GM12865 (cell line): Measurements from ENCODE around the gene HOXD1.

ENCODE experiments used
- DNase-seq: peaks from one replicate; pipeline ENCODE4 v3.0.0; 2010; ENCODE audit warnings: low read depth
- H3K4me3 ChIP-seq: 2 replicates; pipeline ENCODE4 v1.5.1; 2011; ENCODE audit warnings: mild to moderate bottlenecking, low read depth, low read length, control low read depth
- TF ChIP-seq, protein P1 (sequence below): IDR thresholded peaks from 2 replicates; pipeline ENCODE4 v1.5.1; 2011; ENCODE audit warnings: low read length, control low read depth, low read depth, inconsistent platforms; ENCODE audit not compliant: insufficient read depth; ENCODE audit errors: missing control alignments

Gene HOXD1

DNA sequence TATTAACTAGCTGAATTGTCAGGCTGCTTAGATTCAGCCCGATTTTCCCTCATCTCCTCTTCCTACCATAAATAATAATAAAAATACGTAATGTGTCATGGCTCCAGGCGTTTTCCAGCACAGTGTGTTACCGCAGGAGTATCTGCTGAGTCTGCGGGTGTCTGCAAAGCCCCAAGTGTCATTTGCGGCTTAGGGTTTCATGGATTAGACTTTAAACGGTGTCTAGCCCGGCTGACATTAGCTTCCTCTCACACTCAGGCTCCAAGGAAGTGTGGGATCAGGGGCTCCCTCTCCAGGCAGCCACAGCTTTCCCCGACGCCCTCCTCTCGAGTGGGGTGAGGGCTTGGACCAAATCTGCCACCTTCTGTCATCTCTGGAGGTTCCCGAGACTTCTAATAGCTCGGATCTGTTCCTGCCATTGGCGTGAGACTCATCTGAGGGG, 14.1 kb upstream of the HOXD1 start:
- no peak overlapping the region for H3K4me3 ChIP-seq
- TF ChIP-seq, protein P1, sequence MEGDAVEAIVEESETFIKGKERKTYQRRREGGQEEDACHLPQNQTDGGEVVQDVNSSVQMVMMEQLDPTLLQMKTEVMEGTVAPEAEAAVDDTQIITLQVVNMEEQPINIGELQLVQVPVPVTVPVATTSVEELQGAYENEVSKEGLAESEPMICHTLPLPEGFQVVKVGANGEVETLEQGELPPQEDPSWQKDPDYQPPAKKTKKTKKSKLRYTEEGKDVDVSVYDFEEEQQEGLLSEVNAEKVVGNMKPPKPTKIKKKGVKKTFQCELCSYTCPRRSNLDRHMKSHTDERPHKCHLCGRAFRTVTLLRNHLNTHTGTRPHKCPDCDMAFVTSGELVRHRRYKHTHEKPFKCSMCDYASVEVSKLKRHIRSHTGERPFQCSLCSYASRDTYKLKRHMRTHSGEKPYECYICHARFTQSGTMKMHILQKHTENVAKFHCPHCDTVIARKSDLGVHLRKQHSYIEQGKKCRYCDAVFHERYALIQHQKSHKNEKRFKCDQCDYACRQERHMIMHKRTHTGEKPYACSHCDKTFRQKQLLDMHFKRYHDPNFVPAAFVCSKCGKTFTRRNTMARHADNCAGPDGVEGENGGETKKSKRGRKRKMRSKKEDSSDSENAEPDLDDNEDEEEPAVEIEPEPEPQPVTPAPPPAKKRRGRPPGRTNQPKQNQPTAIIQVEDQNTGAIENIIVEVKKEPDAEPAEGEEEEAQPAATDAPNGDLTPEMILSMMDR: no peak
- no peak for DNase-seq

DNA sequence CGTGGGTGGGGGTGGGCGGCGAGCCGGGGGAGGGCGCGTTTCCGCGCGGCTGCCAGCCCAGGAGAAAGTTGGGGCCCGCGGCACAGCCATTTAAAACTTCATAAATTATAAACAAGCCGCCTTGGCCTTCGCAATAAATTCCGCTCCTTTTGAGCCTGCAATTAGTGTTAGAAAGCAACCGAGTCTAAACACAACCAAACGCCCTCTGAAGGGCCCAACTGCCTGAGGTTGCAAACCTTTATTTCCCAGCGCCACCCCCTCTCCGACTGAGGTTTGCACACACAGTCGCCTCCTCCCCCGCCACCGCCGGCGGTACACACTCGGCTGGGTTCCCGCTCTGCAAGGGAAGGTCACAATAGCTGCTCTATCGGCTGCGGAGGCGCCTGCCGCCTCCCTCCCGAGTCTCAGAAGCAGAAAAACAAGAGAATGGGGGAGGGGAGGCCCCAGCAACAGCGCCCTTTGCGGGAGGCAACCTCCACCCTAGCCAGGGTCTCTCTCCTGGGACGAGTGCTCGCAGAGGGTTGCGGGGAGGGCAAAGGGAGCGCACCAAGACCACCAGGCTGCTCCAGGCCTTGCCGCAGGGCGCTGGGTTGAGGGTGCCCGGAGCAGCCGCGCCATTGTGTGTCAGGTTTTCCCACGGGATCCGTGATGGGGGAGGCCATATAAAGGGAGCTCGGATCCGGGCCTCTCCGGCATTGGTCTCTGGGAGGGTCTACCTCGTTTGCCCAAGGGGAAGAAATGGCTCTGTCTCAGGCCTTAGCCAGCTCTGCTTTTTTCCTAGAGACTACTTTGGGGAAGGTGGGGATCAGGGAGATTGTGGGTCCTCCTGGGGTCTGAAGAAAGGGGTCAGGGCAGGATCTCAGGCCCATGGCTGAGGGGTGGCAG, 13.4 kb upstream of the HOXD1 start:
- no peak overlapping the region for H3K4me3 ChIP-seq
- TF ChIP-seq, protein P1: no peak
- peak; percentile 9 for DNase-seq

DNA sequence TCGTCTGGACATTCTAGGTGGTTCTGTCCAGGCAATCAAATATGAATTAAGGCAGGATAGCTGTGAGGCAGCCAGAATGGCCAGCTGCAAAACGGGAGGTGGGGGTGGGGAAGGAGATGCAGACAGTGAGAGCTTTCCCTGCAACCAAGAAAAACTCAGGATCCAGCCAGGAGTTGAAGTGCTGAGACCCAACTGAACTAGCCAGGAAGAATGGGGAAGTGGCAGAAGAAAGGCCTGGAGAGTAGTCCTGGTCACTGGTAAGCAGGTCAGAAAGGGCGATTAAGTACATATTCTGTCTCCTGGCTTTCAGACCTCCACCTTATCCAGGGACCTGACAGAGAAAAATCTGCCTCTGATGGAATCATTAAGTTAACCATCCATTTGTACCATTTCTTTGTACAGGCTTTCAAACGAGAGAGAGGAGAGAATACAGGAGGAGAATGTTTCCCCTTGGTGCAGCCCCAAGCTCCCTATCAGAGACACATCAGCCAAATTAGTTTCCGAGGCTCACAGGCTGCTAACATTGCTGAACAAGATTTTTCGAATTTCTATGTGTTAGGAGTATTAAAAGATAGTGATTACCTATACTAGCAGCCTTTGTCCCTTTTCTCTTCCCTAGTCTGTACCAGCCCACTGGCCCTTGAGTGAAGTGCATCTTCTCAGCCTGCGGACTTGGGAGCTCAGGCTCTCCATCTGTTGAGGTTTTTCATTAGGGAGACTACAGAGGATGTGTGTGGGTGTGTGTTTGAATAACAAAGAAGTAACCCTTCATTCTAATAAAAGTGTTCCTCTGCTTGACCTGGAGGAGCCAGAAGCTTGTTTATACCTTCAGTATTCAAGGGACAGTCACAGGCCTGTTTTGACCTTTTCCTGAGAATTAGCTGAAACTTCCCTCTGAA, 12.5 kb upstream of the HOXD1 start:
- no peak overlapping the region for H3K4me3 ChIP-seq
- no peak for DNase-seq
- TF ChIP-seq, protein P1: no peak

DNA sequence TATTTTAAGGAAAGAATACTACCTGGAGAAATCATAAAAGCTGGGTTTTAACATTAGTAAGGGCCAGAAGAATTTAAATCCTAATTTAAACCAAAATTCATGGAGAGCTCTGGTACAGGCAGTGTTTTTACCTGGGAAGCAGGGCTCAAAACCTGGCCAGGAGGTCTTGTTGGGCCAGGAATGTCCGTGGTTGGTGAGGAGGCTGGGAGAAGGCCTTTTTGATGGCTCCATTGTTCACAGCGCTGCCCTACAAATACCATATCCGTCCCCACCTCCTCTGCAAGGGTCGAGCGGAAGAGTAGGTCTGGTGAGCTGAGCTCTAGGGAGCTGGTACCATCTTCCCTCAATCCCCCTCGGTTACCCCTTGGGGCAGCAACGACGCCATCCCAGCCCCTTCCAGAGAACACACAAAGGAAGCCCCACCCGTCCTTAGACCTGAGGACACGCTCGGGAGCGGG, 10.9 kb upstream of the HOXD1 start:
- peak overlapping the region; percentile 52 for H3K4me3 ChIP-seq
- DNase-seq: no peak

DNA sequence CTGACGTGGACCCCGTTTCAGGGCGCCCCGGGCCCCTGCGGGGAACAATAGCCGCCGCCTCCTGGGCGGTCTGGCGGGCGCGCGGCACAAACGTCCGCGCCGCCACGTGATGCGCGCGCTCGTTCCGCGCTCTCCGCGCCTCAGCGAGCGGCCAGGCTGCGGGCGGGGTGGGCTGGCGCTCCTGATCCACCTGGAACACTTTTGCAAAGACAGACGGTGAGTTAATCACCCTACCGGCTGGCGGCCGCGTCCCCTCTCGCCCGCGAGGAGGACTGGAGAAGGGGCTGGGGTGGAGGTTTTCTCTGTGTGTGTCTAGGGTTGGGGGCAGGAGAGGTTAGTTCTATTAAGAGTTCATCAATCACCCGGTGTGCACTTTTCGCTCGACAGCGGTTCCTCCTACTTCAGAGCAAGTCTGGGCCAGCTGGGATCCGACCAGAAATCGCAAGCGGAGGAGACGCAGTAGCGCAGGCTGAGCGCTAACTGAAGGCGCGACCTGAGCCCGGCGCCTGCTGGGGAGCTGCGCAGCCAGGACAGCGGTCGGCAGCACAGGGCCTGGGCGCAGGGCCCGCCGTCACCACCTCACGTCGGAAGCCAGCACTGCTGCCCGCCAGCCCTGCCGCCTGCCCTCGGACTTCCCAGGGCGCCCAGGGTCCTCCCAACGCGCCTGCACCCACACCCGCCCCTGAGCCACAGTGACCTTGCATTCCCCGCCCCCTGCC, 10.3 kb upstream of the HOXD1 start:
- peak overlapping the region; percentile 52 for H3K4me3 ChIP-seq
- TF ChIP-seq, protein P1: no peak
- DNase-seq: peak; percentile 22

More for the DNA sequence above, 10.9 kb upstream of the HOXD1 start:
- TF ChIP-seq, protein P1: no peak

DNA sequence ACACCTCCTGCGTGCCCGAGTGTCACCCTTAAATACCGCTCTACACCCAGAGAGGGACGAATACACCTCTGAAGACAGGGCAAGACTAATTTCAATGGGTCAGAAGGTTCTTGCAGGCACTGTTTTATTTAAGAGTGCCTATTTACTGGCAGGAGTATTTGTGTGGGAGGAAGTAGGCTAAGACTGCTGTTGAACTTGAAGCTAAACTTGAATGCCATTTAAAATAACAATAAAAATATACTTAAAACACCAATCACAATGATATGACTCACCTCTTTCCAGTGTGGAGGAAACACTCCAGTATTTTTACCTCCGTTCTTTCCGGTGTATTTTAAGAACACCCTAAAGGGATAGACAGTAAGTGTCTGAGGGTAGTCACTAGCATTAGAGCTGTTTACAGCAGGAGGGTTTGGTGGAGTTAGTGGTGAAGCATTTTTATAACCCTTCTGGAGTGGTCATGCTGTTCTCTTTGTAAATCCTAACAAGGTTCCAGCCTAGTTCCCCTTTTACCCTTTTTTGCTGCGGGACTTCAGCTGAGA, 9.6 kb upstream of the HOXD1 start:
- TF ChIP-seq, protein P1: no peak
- peak overlapping the region; percentile 52 for H3K4me3 ChIP-seq

More for the DNA sequence above, 9.6 kb upstream of the HOXD1 start:
- no peak for DNase-seq
